Aorta (tissue), 5 donors: ENCODE data around the gene ARF5. TPM values are rescaled to one million over a fixed set of nuclear protein-coding genes. Genes with fewer than 3 reads are reported as not detected.
"Not testable (repeated sequence)": the region's sequence is repeated elsewhere in the genome, so short reads cannot be mapped to it uniquely, and the experiment has no call there.

Experiments used
- ATAC-seq: fragments of 200-7000 bp; cut with Tn5 transposase; one replicate; pipeline ENCODE4 v1.9.1; 2022; ENCODE audit warnings: moderate library complexity; ENCODE audit not compliant: low FRiP score
- DNase-seq, 2 donors: peaks; one replicate each; pipeline ENCODE4 v3.0.0-alpha.2; 2020
- H3K27ac ChIP-seq, 2 donors: one replicate each; pipeline ENCODE4 v1.5.1; 2013; ENCODE audit warnings: low read length in 2 of 2, mild to moderate bottlenecking in 2 of 2, moderate library complexity in 2 of 2, control low read depth in 1 of 2, inconsistent platforms in 1 of 2, low read depth in 1 of 2
- H3K27me3 ChIP-seq, 2 donors: one replicate each; pipeline ENCODE4 v1.6.1; 2013; ENCODE audit warnings: control low read depth in 1 of 2, low read length in 1 of 2, mild to moderate bottlenecking in 1 of 2, moderate library complexity in 1 of 2; ENCODE audit not compliant: insufficient read depth in 2 of 2, control insufficient read depth in 1 of 2
- H3K36me3 ChIP-seq, 2 donors: one replicate each; pipeline ENCODE4 v1.6.1; 2013; ENCODE audit warnings: control low read depth in 1 of 2, low read length in 1 of 2, mild to moderate bottlenecking in 1 of 2; ENCODE audit not compliant: insufficient read depth in 2 of 2, control insufficient read depth in 1 of 2
- H3K4me1 ChIP-seq, 2 donors: one replicate each; pipeline ENCODE4 v1.6.1; 2013; ENCODE audit warnings: low read length in 2 of 2, control low read depth in 1 of 2, mild to moderate bottlenecking in 1 of 2, moderate library complexity in 1 of 2; ENCODE audit not compliant: insufficient read depth in 2 of 2, control insufficient read depth in 1 of 2
- H3K4me3 ChIP-seq, 2 donors: one replicate each; pipeline ENCODE4 v1.5.1; 2013; ENCODE audit warnings: low read length in 2 of 2, control low read depth in 1 of 2, mild to moderate bottlenecking in 1 of 2
- H3K9me3 ChIP-seq: one replicate; pipeline ENCODE4 v1.6.1; 2013; ENCODE audit warnings: mild to moderate bottlenecking, low read length; ENCODE audit not compliant: control insufficient read depth
- WGBS, 2 donors: extraction: QIAGEN DNeasy Blood & Tissue Kit; methylation state at CpG; one replicate each; pipeline ENCODE4 v1.1.7; 2013; 5-methylcytosine and 5-hydroxymethylcytosine counted together
- intact Hi-C, 2 donors: fragments of 100-400 bp; cut with DNase I; formaldehyde crosslinking; loops; one replicate each; pipeline versions ENCODE4 v1.14.2 to v1.15.0; 2022
- long read RNA-seq, 2 donors: library from polyadenylated mRNA; unstranded; transcript quantifications; one replicate each; pipeline ENCODE4 v2.0.0, GENCODE V29; 2020 to 2021
- polyA plus RNA-seq, 2 donors: library from polyadenylated mRNA; stranded (reverse); fragments of 200-250 nt; gene quantifications; one replicate each; pipeline ENCODE4 v1.2.3, GENCODE V29; 2013
- total RNA-seq, 2 donors: library from RNA; stranded (reverse); fragmentation: NEBNext Ultra II Directional; extraction: Animal tissue kit (Norgen Biotek cat#: 25700); gene quantifications; one replicate each; pipeline ENCODE4 v1.2.1, GENCODE V29; 2021
- donor health status: healthy with polysubstance abuse.
- donor health status: Bipolar disorder and iron deficiency.
- donor health status: DM: no; HTN: no; CAD: no.
- donor health status: DM: no; HTN: no; CAD: no.
- donor health status: DM: yes; HTN: yes; CAD: no.

The ARF5 gene
- total RNA-seq: 10 to 100 TPM; 91.6 to 92.9 TPM
- polyA plus RNA-seq: 100 to 1,000 TPM; 158 to 171 TPM
- long read RNA-seq, donor 1, transcript ARF5-201 (6 exons, 1,103 nt): major isoform, 158 of 172 reads
- long read RNA-seq, donor 1, transcript ARF5-204 (5 exons, 1,509 nt): minor isoform, 5 of 172 reads
- long read RNA-seq, donor 1, partial matches to known transcripts: 4 of 172 reads
- long read RNA-seq, donor 1, other reads (novel, unspliced or antisense): 5 of 172 reads
- long read RNA-seq, donor 2, transcript ARF5-201 (6 exons, 1,103 nt): major isoform, 43 of 52 reads
- long read RNA-seq, donor 2, partial matches to known transcripts: 5 of 52 reads
- long read RNA-seq, donor 2, other reads (novel, unspliced or antisense): 1 of 52 reads

DNA sequence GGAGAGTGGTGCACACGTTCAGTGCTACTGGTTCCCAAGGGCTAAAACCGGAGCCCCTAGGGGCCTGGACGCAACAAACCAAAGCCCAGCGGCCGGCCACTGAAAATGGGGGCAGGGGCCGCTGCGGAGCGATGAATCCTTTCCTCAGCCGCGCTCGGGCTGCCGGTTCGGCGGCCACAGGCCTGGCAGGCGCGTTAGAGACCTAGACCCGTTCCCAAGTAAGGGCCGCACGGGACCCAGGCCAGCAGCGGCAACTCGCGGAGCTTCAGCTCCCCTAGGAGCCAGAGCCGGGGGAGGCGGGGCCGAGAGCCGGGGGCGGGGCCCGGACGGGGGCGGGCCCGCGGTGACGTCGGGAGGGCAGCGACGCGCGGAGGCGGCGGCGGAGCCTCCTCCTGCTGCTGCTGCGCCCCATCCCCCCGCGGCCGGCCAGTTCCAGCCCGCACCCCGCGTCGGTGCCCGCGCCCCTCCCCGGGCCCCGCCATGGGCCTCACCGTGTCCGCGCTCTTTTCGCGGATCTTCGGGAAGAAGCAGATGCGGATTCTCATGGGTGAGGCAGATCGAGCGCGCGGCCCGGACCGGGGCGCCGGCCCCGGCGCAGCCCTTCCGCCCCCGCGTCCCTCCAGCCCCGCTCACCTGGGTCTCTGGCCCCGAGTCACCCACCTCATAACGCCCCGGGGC lies at the start of gene ARF5:
Gene ARF5 (plus strand): TSS at position 393 of the 678 bp plus-strand sequence. CDS start 88 bp downstream, at position 481.
- peaks cover 0 to 3% of the 10 kb centered on the region in 2 donors for H3K36me3 ChIP-seq
- no peaks in the 10 kb centered on the region for H3K9me3 ChIP-seq
- peaks cover 1 to 4% of the 10 kb centered on the region in 2 donors for H3K4me1 ChIP-seq
- peak; percentile 92 to 96 for DNase-seq
- peak; percentile 95 for ATAC-seq
- intact Hi-C loops: loop anchor here (1.0 to 10.0 kb wide), 4 partner anchors 44 to 193 kb away; partner anchors contain the start of genes ZNF800 (in 2 of the 2) and SND1 (in 1 of the 2)
- peak within 1 kb of the TSS; percentile 85 to 86 for H3K4me3 ChIP-seq
- H3K27me3 ChIP-seq: no peaks in the 10 kb centered on the region
- 0 to 1% methylated on average over 62 to 77 of the region's 77 CpGs for WGBS, 2 donors
- peak within 1 kb of the TSS; percentile 10 to 76 for H3K27ac ChIP-seq

DNA sequence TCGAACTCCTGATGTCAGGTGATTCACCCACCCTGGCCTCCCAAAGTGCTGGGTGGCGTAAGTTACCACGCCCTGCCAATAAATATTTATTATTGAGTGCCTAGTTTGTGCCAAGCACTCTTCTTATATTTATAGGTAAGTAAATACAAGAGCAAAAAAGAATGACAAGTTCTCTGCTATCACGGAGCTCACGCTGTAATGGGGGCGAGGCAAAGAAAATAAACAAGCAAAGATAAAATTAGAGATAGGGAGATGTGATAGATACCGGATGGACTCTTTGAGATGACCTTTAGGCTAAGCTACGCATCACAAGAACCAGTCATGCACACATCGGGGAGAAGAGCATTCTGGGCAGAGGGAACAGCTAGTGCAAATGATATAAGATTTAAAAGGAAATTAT lies 49.1 kb upstream of the ARF5 start:
- Histone ChIP-seq H3K4me3 (no peak overlapping the region), H3K9me3 (no peaks in the 10 kb centered on the region), H3K4me1 (no peaks in the 10 kb centered on the region), H3K36me3 (no peaks in the 10 kb centered on the region), H3K27me3 (no peaks in the 10 kb centered on the region), H3K27ac (no peak overlapping the region)
- DNase-seq (no peak), ATAC-seq (no peak)
- 84 to 85% methylated on average over 9 of the region's 9 CpGs for WGBS, 2 donors
- intact Hi-C loops: no loop called here

- ATAC-seq: not testable (repeated sequence)
- WGBS, 2 donors: 82 to 93% methylated on average over 7 to 10 of the region's 10 CpGs
These were observed 47.8 kb upstream of the ARF5 start for GRCh38 chr7:127540461-127540860.

GRCh38 chr7:127541548-127541947 lies 46.7 kb upstream of the ARF5 start:
- no peaks in the 10 kb centered on the region for H3K9me3 ChIP-seq
- WGBS, 2 donors: 83% methylated on average over 4 of the region's 4 CpGs
- ATAC-seq (no peak), DNase-seq (no peak)
- no peak overlapping the region for H3K27ac ChIP-seq
- H3K36me3 ChIP-seq: no peaks in the 10 kb centered on the region
- H3K27me3 ChIP-seq: no peaks in the 10 kb centered on the region
- H3K4me3 ChIP-seq: no peak overlapping the region
- no peaks in the 10 kb centered on the region for H3K4me1 ChIP-seq
- intact Hi-C loops: no loop called here

More at GRCh38 chr7:127540461-127540860, 47.8 kb upstream of the ARF5 start:
- H3K36me3 ChIP-seq, H3K9me3 ChIP-seq, intact Hi-C loops, H3K27me3 ChIP-seq, H3K4me3 ChIP-seq, DNase-seq, H3K27ac ChIP-seq, H3K4me1 ChIP-seq: not testable (repeated sequence)

DNA sequence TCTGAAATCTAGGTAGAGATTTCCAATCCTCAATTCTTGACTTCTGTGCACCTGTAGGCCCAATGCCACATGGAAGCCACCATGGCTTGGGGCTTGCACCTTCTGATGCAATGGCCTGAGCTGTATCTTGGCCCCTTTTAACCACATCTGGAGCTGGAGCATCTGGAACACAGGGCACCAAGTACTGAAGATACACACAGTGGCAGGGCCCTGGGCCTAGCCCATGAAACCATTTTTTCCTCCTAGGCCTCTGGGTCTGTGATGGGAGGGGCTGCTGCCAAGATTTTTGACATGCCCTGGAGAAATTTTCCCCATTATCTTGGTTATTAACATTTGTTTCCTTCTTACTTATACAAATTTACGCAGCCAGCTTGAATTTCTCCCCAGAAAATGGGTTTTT lies 41.9 kb upstream of the ARF5 start:
- Histone ChIP-seq H3K27me3 (no peaks in the 10 kb centered on the region), H3K9me3 (no peaks in the 10 kb centered on the region), H3K4me3 (no peak overlapping the region), H3K36me3 (no peaks in the 10 kb centered on the region), H3K4me1 (no peaks in the 10 kb centered on the region), H3K27ac (no peak overlapping the region)
- WGBS, 2 donors: 84 to 86% methylated on average over 1 of the region's 1 CpG
- no peak for ATAC-seq
- no peak for DNase-seq
- intact Hi-C loops: no loop called here

DNA sequence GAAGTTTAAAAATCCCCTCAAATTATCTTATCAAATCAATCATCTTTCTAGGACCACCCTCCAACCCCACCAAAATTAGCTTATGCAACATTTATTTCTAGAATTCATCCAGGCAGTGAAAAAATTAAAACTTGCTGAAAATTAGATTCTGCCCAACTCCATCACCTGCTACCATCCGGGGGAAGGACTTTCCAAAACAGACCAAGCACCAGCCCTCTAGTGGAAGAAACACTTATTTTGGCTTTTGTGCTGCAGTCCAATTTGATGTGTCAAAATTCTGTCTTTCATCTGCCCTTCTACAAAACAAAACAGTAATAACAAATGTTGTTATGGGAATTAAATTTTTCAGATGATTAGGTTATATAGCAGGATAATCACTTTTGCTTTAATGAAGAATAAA lies 38.0 kb upstream of the ARF5 start:
- H3K9me3 ChIP-seq: peaks cover 2% of the 10 kb centered on the region
- DNase-seq (no peak), ATAC-seq (no peak)
- intact Hi-C loops: no loop called here
- H3K27me3 ChIP-seq: no peaks in the 10 kb centered on the region
- 40 to 51% methylated on average over 1 of the region's 1 CpG for WGBS, 2 donors
- H3K27ac ChIP-seq: no peak overlapping the region
- no peaks in the 10 kb centered on the region for H3K36me3 ChIP-seq
- no peaks in the 10 kb centered on the region for H3K4me1 ChIP-seq
- no peak overlapping the region for H3K4me3 ChIP-seq

GRCh38 chr7:127551941-127552340 lies 36.3 kb upstream of the ARF5 start:
- Histone ChIP-seq H3K4me3 (no peak overlapping the region), H3K27me3 (no peaks in the 10 kb centered on the region), H3K27ac (no peak overlapping the region), H3K9me3 (peaks cover 2% of the 10 kb centered on the region), H3K4me1 (no peaks in the 10 kb centered on the region), H3K36me3 (no peaks in the 10 kb centered on the region)
- intact Hi-C loops: no loop called here
- DNase-seq (no peak), ATAC-seq (no peak)
- 79 to 85% methylated on average over 4 of the region's 4 CpGs for WGBS, 2 donors

- no peaks in the 10 kb centered on the region for H3K36me3 ChIP-seq
- H3K27ac ChIP-seq: no peak overlapping the region
- DNase-seq (no peak), ATAC-seq (no peak)
- H3K27me3 ChIP-seq: no peaks in the 10 kb centered on the region
- peaks cover 2% of the 10 kb centered on the region for H3K9me3 ChIP-seq
- intact Hi-C loops: no loop called here
- WGBS, 2 donors: 85 to 93% methylated on average over 2 of the region's 2 CpGs
- no peaks in the 10 kb centered on the region for H3K4me1 ChIP-seq
- no peak overlapping the region for H3K4me3 ChIP-seq
These were observed 31.8 kb upstream of the ARF5 start for GRCh38 chr7:127556404-127556803.

DNA sequence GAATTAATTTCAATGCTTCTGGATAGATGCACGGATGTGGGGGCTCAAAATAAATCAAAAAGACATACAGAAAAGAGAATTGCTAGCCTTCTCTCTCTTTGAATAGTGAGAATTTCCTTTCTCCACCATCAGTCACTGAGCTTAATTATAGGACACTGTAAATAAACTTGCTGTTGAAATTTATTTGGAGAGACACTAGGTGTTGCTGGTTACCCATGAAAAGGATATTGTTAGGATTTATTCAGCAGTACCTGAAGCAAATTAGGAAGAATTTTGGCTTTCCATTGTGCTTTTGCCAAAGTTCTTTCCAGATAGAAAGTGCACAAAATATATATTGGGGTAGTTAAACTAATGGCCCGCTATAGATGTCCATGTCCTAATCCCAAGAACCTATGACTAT lies 30.4 kb upstream of the ARF5 start:
- ATAC-seq: no peak

More for the DNA sequence above, 30.4 kb upstream of the ARF5 start:
- 67 to 68% methylated on average over 2 of the region's 2 CpGs for WGBS, 2 donors
- H3K36me3 ChIP-seq: no peaks in the 10 kb centered on the region
- H3K9me3 ChIP-seq: no peaks in the 10 kb centered on the region
- H3K27me3 ChIP-seq: no peaks in the 10 kb centered on the region
- no peaks in the 10 kb centered on the region for H3K4me1 ChIP-seq
- H3K4me3 ChIP-seq: no peak overlapping the region
- no peak overlapping the region for H3K27ac ChIP-seq
- DNase-seq: no peak
- intact Hi-C loops: no loop called here
